CD4-positive, alpha-beta T cell treated with Interleukin-2 at 100 ng/mL for 4 hours (primary cell): ENCODE measurements around the gene APOA1.
"Not testable (repeated sequence)": the region's sequence is repeated elsewhere in the genome, so short reads cannot be mapped to it uniquely, and the experiment has no call there.

Experiments
- DNase-seq: peaks from one replicate; pipeline ENCODE4 v3.0.0-alpha.2; 2020; ENCODE audit warnings: low spot score

APOA1 gene

GRCh38 chr11:116857936-116858335 is 20.5 kb upstream of the APOA1 start:
- no peak for DNase-seq

- DNase-seq: no peak
These were observed 19.9 kb upstream of the APOA1 start for GRCh38 chr11:116857316-116857715.

- no peak for DNase-seq
These were observed 19.0 kb upstream of the APOA1 start for GRCh38 chr11:116856423-116856822.

GRCh38 chr11:116855413-116855812 is 18.0 kb upstream of the APOA1 start:
- no peak for DNase-seq

- peak; percentile 88 for DNase-seq
These were observed 16.1 kb upstream of the APOA1 start for GRCh38 chr11:116853461-116854073.

GRCh38 chr11:116852261-116853031 is 15.0 kb upstream of the APOA1 start:
- peak; percentile 49 for DNase-seq

- DNase-seq: peak; percentile 48
These were observed 14.2 kb upstream of the APOA1 start for GRCh38 chr11:116851626-116852025.

- no peak for DNase-seq
These were observed 12.1 kb upstream of the APOA1 start for GRCh38 chr11:116849486-116849885.

- no peak for DNase-seq
These were observed 11.6 kb upstream of the APOA1 start for GRCh38 chr11:116849060-116849459.

- DNase-seq: no peak
These were observed 10.2 kb upstream of the APOA1 start for GRCh38 chr11:116847612-116848011.

GRCh38 chr11:116844722-116845121 is 7.3 kb upstream of the APOA1 start:
- no peak for DNase-seq

- no peak for DNase-seq
These were observed 6.2 kb upstream of the APOA1 start for GRCh38 chr11:116843661-116844060.

- DNase-seq: no peak
These were observed 5.5 kb upstream of the APOA1 start for GRCh38 chr11:116842909-116843308.

GRCh38 chr11:116842117-116842516 is 4.7 kb upstream of the APOA1 start:
- no peak for DNase-seq

- no peak for DNase-seq
These were observed 3.4 kb upstream of the APOA1 start for GRCh38 chr11:116840746-116841296.

GRCh38 chr11:116840224-116840745 is 2.9 kb upstream of the APOA1 start:
- peak; percentile 8 for DNase-seq

GRCh38 chr11:116838321-116839084 is 1.1 kb upstream of the APOA1 start:
- DNase-seq: no peak

GRCh38 chr11:116836632-116836991 is 810 bp downstream of the APOA1 start:
- no peak for DNase-seq

- DNase-seq: peak; percentile 78
These were observed 1.4 kb downstream of the APOA1 start for GRCh38 chr11:116835791-116836631.

GRCh38 chr11:116835042-116835772 is 2.2 kb downstream of the APOA1 start:
- no peak for DNase-seq

- not testable (repeated sequence) for DNase-seq
These were observed 2.8 kb downstream of the APOA1 start for GRCh38 chr11:116834535-116835041.
